Epithelial cell of esophagus (primary cell): ENCODE measurements around the gene KLF17.
"Not testable (repeated sequence)": the region's sequence is repeated elsewhere in the genome, so short reads cannot be mapped to it uniquely, and the experiment has no call there.

ENCODE experiments used
- DNase-seq: peaks from one replicate; pipeline ENCODE4 v3.0.0; 2010; ENCODE audit warnings: low read depth
- H3K4me3 ChIP-seq: 2 replicates; pipeline ENCODE4 v1.5.1; 2011; ENCODE audit warnings: mild to moderate bottlenecking, low read length, control low read depth
- TF ChIP-seq, protein P1 (sequence below): IDR thresholded peaks from 2 replicates; pipeline ENCODE4 v1.5.1; 2011; ENCODE audit warnings: low read depth, mild to moderate bottlenecking, low read length, control low read depth, inconsistent platforms; ENCODE audit not compliant: insufficient read depth; ENCODE audit errors: missing control alignments

KLF17 gene

GRCh38 chr1:44138239-44138638 is 19.6 kb downstream of the KLF17 start:
- TF ChIP-seq, protein P1, sequence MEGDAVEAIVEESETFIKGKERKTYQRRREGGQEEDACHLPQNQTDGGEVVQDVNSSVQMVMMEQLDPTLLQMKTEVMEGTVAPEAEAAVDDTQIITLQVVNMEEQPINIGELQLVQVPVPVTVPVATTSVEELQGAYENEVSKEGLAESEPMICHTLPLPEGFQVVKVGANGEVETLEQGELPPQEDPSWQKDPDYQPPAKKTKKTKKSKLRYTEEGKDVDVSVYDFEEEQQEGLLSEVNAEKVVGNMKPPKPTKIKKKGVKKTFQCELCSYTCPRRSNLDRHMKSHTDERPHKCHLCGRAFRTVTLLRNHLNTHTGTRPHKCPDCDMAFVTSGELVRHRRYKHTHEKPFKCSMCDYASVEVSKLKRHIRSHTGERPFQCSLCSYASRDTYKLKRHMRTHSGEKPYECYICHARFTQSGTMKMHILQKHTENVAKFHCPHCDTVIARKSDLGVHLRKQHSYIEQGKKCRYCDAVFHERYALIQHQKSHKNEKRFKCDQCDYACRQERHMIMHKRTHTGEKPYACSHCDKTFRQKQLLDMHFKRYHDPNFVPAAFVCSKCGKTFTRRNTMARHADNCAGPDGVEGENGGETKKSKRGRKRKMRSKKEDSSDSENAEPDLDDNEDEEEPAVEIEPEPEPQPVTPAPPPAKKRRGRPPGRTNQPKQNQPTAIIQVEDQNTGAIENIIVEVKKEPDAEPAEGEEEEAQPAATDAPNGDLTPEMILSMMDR, result no peak
- H3K4me3 ChIP-seq, result no peak overlapping the region
- no peak for DNase-seq

- not testable (repeated sequence) for DNase-seq
Observed at GRCh38 chr1:44139565-44139964, 20.9 kb downstream of the KLF17 start.

DNA sequence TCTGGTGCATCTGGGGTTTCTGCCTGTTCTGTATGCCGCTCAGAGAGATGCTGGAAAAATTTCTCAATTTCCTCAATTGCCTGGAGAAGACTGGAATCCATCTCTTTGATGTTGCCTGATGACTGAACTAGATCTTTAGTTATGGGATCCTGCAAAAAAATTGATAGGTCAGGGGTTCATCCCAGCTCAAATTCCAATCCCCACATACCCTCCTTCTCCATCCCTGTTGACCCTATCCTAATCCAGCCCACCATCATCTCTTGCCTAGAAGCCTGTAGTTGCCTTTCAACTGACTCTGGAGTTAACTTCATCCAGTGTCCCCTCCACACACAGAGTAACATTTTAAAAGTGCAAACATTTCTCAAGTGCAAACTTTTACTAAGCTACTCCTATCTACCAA is 22.9 kb downstream of the KLF17 start, which contains the start of gene KLF18:
Gene KLF18, minus strand, starts transcription at position 101 of the 400 bp plus-strand sequence. Its CDS starts 0 bp downstream, at position 101.
- DNase-seq, result no peak
- no peak within 1 kb of the TSS for H3K4me3 ChIP-seq

More at GRCh38 chr1:44139565-44139964, 20.9 kb downstream of the KLF17 start:
- H3K4me3 ChIP-seq, result not testable (repeated sequence)

DNA sequence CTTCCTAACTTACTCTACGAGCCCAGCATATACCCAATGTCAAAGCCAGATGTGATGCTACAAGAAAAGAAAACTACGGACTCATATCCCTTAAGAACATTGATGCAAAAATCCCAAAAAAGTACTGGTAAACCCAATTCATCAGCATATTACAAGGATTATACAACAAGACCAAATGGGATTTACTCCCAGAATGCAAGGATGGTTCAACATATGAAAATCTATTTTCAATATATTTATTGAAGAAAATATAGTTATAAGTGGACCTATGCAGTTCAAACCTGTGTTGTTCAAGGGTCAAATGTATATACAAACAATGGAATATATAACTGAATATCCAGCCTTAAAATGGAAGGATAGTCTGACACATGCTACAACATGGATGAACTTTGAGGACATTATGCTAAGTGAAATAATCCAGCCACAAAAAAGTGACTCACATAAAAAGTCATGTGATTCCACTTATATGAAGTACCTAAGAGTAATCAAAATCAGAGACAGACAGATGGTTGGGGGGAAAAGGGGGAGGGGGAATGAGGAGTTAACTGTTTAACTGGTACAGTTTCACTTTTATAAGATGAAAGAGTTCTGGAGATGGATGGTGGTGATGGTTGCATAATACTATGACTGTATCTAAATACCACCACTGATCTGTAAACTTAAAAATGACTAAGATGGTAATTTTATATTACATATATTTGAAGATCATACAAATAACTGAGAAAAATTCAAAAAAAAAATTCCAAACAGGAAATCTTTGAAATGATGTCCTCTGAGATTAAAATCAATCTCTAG is 26.5 kb downstream of the KLF17 start:
- H3K4me3 ChIP-seq, result no peak overlapping the region
- no peak for DNase-seq
- TF ChIP-seq, protein P1, result no peak

More for the DNA sequence above, 22.9 kb downstream of the KLF17 start, which contains the start of gene KLF18:
- TF ChIP-seq, protein P1, result no peak

DNA sequence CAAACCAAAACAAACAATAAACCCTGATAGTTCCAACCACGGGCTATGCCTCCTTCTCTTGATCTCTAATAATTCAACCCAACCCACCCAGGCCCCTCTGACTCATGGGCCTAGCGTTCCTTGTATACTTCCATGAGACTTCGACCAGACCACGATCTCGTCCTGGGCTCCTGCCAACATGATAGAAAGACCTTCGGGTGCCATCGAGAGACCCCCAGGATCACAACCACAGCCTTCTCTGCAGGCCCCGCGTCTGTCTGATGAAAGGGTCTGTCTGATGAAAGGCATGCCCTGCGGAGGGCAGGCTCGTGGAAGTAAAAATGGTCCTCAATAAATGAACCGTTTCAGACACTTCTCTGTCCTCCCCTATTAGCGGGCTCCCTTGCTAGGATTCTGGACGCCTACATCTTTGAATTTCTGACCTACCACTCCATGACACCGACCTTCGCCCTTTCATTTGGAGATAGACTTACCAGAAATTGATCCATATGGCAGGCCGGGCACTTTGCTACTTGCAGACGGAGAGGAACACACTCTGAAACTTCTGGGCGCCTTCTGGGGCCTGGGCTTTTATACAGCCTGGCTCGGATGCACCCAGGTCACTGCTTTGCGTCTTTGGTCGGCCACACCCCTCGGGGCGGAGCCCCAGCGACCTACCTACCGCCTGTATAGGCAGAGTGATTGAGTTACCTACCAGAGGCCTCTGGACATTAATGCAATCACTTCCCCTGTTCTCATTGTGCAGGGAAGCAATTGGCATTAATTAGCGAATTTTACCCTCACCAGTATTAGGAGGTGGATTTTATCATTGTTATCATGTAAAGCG is 28.1 kb downstream of the KLF17 start:
- H3K4me3 ChIP-seq, result no peak overlapping the region
- DNase-seq, result no peak
- TF ChIP-seq, protein P1, result no peak

- no peak overlapping the region for H3K4me3 ChIP-seq
- no peak for DNase-seq
- TF ChIP-seq, protein P1, result no peak
Observed at GRCh38 chr1:44147582-44147981, 29.0 kb downstream of the KLF17 start.

DNA sequence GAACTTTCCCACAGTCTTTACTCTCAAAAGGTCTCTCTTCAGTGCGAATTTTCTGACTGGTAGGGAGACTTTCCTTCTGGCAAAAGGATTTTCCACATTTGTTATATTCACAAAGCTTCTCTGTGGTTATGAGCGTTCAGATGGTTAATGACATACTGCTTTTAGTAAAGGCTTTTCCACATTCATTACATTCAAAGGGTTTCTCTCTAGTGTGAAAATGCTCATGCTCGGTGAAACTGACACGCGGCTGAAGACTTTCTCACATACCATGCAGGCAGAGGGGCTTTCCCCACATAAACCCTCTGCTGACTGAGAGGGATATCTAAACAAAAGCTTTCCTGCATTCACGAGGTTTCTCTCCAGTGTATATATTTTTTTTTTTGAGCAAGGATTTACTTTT is 32.7 kb downstream of the KLF17 start:
- DNase-seq, result no peak
- H3K4me3 ChIP-seq, result no peak overlapping the region
- TF ChIP-seq, protein P1, result no peak
